HepG2 (cell line): ENCODE data around the gene ACSF3. TPM values are rescaled to one million over a fixed set of nuclear protein-coding genes. Genes with fewer than 3 reads are reported as not detected.

Source experiments
- ATAD3A ChIP-seq: sonication (generic); formaldehyde crosslinking; IDR thresholded peaks from 2 replicates; pipeline ENCODE4 v1.4.0; 2020; ENCODE audit warnings: missing genetic modification reagents
- DDIT3 ChIP-seq: sonication (generic); formaldehyde crosslinking; IDR thresholded peaks from 2 replicates; pipeline ENCODE4 v1.4.0; 2020; ENCODE audit warnings: mild to moderate bottlenecking, missing genetic modification reagents
- HMGA1 ChIP-seq: sonication (generic); formaldehyde crosslinking; conservative IDR thresholded peaks from 2 replicates; pipeline ENCODE4 v1.4.0; 2020; ENCODE audit warnings: missing genetic modification reagents
- MTA3 ChIP-seq: sonication (generic); formaldehyde crosslinking; IDR thresholded peaks from 2 replicates; pipeline ENCODE4 v1.4.0; 2020; ENCODE audit warnings: missing genetic modification reagents
- MXI1 ChIP-seq: IDR thresholded peaks from 3 replicates; pipeline ENCODE4 v1.6.1; 2012; ENCODE audit warnings: low read depth, low read length, inconsistent platforms, borderline replicate concordance
- PHF21A ChIP-seq: sonication (generic); formaldehyde crosslinking; IDR thresholded peaks from 2 replicates; pipeline ENCODE4 v1.5.0; 2020; ENCODE audit warnings: mild to moderate bottlenecking, missing genetic modification reagents
- REPIN1 ChIP-seq: sonication (generic); formaldehyde crosslinking; IDR thresholded peaks from 2 replicates; pipeline ENCODE4 v1.8.0; 2022; ENCODE audit warnings: missing genetic modification reagents, low read depth, mild to moderate bottlenecking, borderline replicate concordance
- XRCC5 ChIP-seq: fragments of 200-400 bp; formaldehyde crosslinking; optimal IDR thresholded peaks from 2 replicates; pipeline ENCODE3; 2017; ENCODE audit warnings: mild to moderate bottlenecking, low read length
- ZMYM4 ChIP-seq: sonication (generic); formaldehyde crosslinking; IDR thresholded peaks from 2 replicates; pipeline ENCODE4 v1.8.1; 2023; ENCODE audit warnings: mild to moderate bottlenecking, missing genetic modification reagents
- ZNF282 ChIP-seq: fragments of 450-650 bp; IDR thresholded peaks from 2 replicates; pipeline ENCODE4 v1.6.1; 2018; ENCODE audit not compliant: partially characterized antibody
- ZNF331 ChIP-seq: sonication (generic); formaldehyde crosslinking; IDR thresholded peaks from 2 replicates; pipeline ENCODE4 v1.4.0; 2020; ENCODE audit warnings: missing genetic modification reagents
- ZNF724P ChIP-seq: sonication (generic); formaldehyde crosslinking; IDR thresholded peaks from 2 replicates; pipeline ENCODE4 v1.8.0; 2022; ENCODE audit warnings: missing genetic modification reagents, borderline replicate concordance
- ZNF781 ChIP-seq: sonication (generic); formaldehyde crosslinking; IDR thresholded peaks from 2 replicates; pipeline ENCODE4 v1.5.1; 2020; ENCODE audit warnings: borderline replicate concordance, mild to moderate bottlenecking, missing genetic modification reagents; ENCODE audit errors: not compliant biosample characterization
- ZSCAN5A ChIP-seq: sonication (generic); formaldehyde crosslinking; IDR thresholded peaks from 2 replicates; pipeline ENCODE4 v1.8.0; 2022; ENCODE audit warnings: mild to moderate bottlenecking, missing genetic modification reagents, borderline replicate concordance
- polyA plus RNA-seq, 8 experiments: library from polyadenylated mRNA; depleted of rRNA in 3 of 8; stranded (reverse) in 7 of 8; unstranded in 1 of 8; fragments of >200 nt; fragmentation: Illumina TruSeq in 4 of 8; extraction: Trizol in 4 of 8; gene quantifications; 2 replicates each; pipeline versions ENCODE4 v1.2.1 to v1.2.3, GENCODE V29; 2011 to 2016; ENCODE audit warnings: low read depth in 4 of 8, missing spikeins in 1 of 8, mixed read lengths in 1 of 8; ENCODE audit not compliant: insufficient read depth in 1 of 8
- total RNA-seq, 5 experiments: library from RNA; depleted of rRNA; stranded (reverse); fragments of >200 nt; fragmentation: Illumina TruSeq; extraction: Trizol; gene quantifications; 2 replicates each; pipeline ENCODE4 v1.2.3, GENCODE V29; 2016; ENCODE audit warnings: low read depth in 1 of 5
- TF ChIP-seq, protein P1 (sequence below), 2 experiments: IDR thresholded peaks; 2 replicates each; pipeline ENCODE4 v1.6.1; 2011 to 2012; ENCODE audit warnings: low read length in 2 of 2, borderline replicate concordance in 1 of 2, low read depth in 1 of 2, mild to moderate bottlenecking in 1 of 2, moderate library complexity in 1 of 2
- TF ChIP-seq, protein P2 (sequence below): sonication (generic); formaldehyde crosslinking; IDR thresholded peaks from 2 replicates; pipeline ENCODE4 v1.5.0; 2020; ENCODE audit warnings: mild to moderate bottlenecking, missing genetic modification reagents, borderline replicate concordance

The ACSF3 gene
- total and polyA plus RNA-seq, 2 of the 13 experiments (the other 11 are each of a cell fraction or from before 2014, with no cell fraction given), result 14.9 to 30.6 TPM

DNA sequence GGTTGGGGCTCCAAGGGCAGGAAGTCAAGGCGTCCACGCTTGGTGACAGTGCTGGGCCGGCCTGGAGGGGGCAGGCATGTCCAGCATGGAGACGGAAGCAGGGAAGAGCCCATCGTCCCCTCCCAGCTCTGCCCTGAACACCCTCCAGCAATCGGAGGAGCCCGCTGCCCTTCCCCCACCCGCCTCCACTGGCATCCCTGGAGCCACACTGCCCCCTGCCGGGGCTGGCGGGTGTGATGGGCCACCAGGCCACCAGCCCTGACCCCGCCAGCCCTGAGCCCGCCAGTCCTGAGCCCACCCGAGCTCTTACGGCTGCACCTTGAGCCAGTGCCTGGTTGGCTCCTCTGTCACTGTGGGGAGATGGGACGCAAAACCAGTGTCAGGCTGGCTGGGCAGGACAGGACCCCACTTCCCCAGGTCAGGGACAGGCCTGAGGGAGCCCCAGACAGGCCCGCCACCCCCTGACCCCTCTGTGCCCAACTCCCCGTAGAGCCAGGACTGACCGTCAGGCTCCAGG, 73.8 kb downstream of the ACSF3 start (continued):
- TF ChIP-seq, protein P1, sequence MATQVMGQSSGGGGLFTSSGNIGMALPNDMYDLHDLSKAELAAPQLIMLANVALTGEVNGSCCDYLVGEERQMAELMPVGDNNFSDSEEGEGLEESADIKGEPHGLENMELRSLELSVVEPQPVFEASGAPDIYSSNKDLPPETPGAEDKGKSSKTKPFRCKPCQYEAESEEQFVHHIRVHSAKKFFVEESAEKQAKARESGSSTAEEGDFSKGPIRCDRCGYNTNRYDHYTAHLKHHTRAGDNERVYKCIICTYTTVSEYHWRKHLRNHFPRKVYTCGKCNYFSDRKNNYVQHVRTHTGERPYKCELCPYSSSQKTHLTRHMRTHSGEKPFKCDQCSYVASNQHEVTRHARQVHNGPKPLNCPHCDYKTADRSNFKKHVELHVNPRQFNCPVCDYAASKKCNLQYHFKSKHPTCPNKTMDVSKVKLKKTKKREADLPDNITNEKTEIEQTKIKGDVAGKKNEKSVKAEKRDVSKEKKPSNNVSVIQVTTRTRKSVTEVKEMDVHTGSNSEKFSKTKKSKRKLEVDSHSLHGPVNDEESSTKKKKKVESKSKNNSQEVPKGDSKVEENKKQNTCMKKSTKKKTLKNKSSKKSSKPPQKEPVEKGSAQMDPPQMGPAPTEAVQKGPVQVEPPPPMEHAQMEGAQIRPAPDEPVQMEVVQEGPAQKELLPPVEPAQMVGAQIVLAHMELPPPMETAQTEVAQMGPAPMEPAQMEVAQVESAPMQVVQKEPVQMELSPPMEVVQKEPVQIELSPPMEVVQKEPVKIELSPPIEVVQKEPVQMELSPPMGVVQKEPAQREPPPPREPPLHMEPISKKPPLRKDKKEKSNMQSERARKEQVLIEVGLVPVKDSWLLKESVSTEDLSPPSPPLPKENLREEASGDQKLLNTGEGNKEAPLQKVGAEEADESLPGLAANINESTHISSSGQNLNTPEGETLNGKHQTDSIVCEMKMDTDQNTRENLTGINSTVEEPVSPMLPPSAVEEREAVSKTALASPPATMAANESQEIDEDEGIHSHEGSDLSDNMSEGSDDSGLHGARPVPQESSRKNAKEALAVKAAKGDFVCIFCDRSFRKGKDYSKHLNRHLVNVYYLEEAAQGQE (IDR thresholded peaks at IDR 0.05; ENCODE audit: borderline replicate concordance in 1 of 2, low read depth in 1 of 2, low read length in 2 of 2), result no peak
- TF ChIP-seq ZSCAN5A (CRISPR knock-in tag), result 0 out of 2 replicates have a peak, but pooled peaks have one; percentile 78
- peak; percentile 42 for TF ChIP-seq ZNF781 (CRISPR knock-in tag)
- peak; percentile 97 for TF ChIP-seq REPIN1 (CRISPR knock-in tag)
- no peak for TF ChIP-seq HMGA1 (CRISPR knock-in tag)
- peak; percentile 57; the same call in 1 of the 2 replicates for TF ChIP-seq ZMYM4 (CRISPR knock-in tag)
- no peak for TF ChIP-seq MTA3
- TF ChIP-seq ZNF282, result no peak
- TF ChIP-seq DDIT3, result no peak
- TF ChIP-seq ZNF331 (CRISPR knock-in tag), result peak; percentile 88
- TF ChIP-seq XRCC5, result peak; percentile 83
- peak; percentile 76; the same call in 1 of the 2 replicates for TF ChIP-seq PHF21A
- peak; percentile 77; the same call in 1 of the 3 replicates for TF ChIP-seq MXI1
- TF ChIP-seq, protein P2, sequence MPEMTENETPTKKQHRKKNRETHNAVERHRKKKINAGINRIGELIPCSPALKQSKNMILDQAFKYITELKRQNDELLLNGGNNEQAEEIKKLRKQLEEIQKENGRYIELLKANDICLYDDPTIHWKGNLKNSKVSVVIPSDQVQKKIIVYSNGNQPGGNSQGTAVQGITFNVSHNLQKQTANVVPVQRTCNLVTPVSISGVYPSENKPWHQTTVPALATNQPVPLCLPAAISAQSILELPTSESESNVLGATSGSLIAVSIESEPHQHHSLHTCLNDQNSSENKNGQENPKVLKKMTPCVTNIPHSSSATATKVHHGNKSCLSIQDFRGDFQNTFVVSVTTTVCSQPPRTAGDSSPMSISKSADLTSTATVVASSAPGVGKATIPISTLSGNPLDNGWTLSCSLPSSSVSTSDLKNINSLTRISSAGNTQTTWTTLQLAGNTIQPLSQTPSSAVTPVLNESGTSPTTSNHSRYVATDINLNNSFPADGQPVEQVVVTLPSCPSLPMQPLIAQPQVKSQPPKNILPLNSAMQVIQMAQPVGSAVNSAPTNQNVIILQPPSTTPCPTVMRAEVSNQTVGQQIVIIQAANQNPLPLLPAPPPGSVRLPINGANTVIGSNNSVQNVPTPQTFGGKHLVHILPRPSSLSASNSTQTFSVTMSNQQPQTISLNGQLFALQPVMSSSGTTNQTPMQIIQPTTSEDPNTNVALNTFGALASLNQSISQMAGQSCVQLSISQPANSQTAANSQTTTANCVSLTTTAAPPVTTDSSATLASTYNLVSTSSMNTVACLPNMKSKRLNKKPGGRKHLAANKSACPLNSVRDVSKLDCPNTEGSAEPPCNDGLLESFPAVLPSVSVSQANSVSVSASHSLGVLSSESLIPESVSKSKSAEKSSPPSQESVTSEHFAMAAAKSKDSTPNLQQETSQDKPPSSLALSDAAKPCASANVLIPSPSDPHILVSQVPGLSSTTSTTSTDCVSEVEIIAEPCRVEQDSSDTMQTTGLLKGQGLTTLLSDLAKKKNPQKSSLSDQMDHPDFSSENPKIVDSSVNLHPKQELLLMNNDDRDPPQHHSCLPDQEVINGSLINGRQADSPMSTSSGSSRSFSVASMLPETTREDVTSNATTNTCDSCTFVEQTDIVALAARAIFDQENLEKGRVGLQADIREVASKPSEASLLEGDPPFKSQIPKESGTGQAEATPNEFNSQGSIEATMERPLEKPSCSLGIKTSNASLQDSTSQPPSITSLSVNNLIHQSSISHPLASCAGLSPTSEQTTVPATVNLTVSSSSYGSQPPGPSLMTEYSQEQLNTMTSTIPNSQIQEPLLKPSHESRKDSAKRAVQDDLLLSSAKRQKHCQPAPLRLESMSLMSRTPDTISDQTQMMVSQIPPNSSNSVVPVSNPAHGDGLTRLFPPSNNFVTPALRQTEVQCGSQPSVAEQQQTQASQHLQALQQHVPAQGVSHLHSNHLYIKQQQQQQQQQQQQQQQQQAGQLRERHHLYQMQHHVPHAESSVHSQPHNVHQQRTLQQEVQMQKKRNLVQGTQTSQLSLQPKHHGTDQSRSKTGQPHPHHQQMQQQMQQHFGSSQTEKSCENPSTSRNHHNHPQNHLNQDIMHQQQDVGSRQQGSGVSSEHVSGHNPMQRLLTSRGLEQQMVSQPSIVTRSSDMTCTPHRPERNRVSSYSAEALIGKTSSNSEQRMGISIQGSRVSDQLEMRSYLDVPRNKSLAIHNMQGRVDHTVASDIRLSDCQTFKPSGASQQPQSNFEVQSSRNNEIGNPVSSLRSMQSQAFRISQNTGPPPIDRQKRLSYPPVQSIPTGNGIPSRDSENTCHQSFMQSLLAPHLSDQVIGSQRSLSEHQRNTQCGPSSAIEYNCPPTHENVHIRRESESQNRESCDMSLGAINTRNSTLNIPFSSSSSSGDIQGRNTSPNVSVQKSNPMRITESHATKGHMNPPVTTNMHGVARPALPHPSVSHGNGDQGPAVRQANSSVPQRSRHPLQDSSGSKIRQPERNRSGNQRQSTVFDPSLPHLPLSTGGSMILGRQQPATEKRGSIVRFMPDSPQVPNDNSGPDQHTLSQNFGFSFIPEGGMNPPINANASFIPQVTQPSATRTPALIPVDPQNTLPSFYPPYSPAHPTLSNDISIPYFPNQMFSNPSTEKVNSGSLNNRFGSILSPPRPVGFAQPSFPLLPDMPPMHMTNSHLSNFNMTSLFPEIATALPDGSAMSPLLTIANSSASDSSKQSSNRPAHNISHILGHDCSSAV (CRISPR knock-in tag), result no peak
- TF ChIP-seq ZNF724P (CRISPR knock-in tag), result peak; percentile 34; the same call in 1 of the 2 replicates
- TF ChIP-seq ATAD3A, result no peak
